NOMO-1 treated with dmso at 0.1 percent for 144 hours (cell line): ENCODE measurements around the gene KLC1.
"Not testable (repeated sequence)": the region's sequence is repeated elsewhere in the genome, so short reads cannot be mapped to it uniquely, and the experiment has no call there.

Source experiments
- DNase-seq: peaks from one replicate; lab custom pipeline; 2025; ENCODE audit not compliant: unreplicated experiment; lab: John Stamatoyannopoulos, UW

Gene KLC1

DNA sequence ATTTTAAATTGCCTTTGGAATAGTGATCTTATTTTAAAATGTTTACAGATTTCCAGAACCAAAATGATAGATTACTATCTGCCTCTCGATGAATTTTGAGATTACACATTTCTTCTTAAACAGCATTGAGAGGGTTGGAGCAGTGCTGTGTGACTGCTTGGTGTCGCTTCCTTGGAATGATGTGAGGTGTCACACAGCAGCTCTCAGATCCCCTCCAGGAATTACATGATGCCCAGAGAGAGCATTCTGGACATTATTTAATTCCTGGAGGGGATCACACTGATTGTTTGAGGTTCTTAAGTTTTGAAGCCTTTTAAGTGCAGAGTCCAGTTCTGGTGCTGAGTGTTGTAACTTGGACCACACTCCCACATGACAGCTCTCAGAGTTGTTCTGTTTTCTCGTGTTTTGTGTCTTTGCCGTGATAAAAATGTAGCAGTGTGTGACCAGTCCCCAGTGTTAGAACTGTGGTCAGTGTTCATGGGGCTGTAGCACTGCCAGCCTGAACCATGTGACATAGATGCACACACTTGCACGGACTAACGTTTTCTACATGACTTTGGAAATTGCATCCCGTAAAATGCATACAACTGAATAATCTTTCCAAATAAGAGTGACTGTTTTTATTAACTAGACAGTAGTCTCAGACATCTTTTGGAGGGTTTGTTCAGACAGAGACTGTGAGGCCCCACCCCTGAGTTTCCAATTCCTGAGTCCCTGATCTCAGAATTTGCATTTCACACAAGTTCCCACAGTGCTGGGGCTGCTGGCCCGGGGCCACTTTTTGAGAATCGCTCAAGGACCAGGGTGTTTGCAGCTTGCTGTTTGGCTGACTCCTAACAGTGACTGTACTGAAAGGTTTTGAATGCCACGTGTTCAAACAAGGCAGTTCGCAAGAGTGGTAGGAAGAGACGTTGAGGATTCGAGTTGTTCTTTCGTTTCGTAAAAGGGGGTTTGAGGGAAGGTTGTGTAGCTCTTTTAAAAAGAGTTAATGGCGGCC is 60.2 kb downstream of the KLC1 start:
- DNase-seq, result no peak

DNA sequence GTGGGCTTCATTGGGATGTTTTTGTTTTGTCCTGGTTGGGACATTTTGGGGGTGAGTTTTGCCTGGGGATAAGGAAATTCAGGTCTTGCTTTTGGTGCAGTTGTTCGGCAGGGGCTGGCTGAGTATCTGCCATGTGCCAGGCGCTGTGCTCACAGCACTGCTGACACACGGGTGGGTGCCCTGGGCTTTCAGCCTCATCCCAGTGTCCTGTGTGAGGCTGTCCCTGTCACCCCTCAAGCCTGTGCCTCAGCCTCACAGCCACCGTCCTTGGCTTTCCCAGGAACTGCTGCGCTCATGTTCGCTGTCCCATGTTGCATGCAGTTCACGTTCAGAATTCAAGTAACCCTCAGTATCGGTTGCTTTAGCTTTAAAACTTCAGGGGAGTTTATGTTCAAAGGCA is 61.3 kb downstream of the KLC1 start:
- no peak for DNase-seq

DNA sequence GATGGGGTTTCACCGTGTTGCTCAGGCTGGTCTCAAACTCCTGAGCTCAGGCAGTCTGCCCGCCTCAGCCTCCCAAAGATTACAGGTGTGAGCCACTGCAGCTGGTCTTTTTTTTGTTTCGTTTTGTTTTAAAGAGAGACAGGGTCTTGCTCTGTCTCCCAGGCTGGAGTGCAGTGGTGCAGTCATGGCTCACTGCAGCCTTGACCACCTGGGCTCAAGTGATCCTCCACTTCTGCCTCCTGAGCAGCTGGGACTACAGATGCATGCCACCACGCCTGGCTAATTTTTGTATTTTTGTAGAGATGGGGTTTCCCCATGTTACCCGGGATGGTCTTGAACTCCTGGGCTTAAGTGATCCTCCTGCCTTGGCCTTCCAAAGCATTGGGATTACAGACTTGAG is 62.6 kb downstream of the KLC1 start:
- DNase-seq, result not testable (repeated sequence)

DNA sequence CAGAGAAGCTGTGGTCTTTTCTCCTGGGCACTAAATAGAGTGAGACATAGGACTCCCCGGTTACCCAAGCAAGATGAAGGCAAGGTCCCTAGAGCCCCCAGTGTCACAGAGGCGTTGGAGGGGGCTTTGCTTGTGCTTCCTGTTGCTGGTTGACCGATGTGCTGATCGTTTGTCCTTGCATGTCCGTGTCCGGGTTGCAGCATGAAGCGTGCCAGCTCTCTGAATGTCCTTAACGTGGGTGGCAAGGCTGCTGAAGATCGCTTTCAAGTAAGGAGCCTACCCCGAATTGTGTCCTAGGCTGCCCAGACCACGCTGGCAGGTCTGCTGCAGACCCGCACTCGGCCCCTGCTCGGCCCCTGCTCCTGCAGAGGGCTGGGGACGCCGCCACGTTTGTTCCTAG is 63.1 kb downstream of the KLC1 start:
- no peak for DNase-seq

DNA sequence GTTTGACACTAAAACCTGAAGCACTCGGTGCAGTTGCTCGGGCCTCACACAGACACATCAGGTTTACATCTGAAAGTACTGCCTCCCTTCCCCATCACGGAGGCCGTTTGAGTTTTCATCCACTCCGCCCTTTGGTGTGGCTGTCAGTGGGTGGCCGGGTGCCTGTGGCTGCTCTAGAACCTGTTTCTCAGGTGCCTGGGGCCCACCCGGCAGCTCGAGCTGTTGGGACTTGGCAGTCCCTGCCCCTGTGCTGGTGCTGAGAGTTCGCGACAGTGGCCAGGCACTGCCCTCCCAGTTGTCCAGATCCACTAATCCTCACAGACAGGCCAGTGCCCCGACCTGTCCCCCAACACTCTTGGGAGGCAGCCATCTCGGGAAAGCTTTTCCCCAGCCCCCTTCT is 63.9 kb downstream of the KLC1 start:
- DNase-seq, result no peak

DNA sequence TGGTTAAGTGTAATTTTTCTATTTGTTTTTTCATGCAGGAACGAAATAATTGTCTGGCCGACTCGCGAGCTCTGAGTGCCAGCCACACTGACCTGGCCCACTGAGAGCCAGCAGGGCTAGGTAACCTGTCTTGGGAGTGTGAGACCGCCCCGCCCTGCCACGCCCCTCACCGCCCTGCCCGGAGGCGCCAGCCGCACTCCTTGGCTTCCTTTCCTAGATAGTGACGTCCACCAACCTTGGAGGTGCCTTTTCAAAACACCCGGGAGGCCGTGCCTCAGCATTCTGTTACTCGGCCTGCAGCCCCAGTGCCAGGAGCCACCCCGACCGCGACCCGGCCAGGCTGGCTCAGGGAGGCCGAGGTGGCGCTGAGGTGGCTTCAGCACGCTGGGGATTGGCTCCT is 64.5 kb downstream of the KLC1 start:
- no peak for DNase-seq

DNA sequence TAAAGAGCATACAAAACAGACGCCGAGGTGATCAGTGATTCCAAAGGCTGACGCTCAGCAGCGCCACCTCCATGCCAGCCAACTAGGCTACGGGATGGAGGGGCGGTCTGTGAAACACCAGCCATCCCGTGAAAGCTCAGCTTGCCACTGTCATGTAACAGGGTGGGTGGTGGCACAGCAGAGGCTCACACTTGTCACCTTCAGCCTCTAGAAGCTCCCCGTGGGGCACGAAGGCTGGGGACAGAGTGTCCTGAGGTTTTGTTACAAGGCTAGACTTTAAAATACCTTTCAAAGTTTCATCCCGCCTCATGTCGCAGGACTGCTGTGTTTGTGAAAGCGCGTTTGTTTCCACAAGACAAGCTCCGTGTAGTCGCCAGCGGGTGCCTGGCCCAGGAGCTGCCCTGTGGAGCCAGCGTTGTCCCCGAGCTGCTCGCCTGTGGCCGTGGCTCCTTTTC is 65.6 kb downstream of the KLC1 start:
- no peak for DNase-seq

DNA sequence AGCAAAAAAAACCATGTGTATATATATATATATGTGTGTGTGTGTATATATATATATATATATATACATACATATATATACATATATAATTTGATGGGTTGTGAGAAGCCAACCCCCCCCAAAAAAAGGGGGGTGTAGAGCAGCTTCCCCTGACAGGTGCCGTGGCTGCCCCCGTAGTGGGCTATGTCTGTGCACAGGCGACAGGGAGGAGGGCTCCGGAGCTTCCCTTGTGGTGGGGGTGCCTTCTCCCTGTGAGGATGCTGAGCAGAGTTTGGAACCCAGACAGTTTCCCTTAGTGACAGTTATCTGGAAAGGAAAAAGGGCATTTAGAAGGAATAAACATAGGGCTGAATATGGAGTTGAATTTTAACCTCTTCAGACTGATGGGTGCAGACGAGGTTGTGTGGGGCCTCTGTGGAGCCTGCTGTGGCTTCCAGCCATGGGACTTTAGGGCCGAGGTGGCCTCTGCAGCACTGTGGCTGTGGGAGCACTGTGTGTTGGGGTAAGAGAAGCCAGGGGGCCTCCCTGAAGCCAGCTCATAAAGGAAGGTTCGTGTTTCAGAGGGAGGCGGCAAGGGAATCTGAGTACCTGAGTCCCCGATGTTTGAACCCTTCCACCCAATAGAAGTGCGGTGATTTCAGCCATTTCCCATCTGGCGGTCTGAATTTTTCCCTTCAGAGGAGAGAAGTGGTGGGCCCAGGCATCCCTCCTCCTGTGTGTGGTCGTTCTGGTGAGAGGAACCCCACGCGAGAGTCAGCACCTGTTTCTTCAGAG is 66.5 kb downstream of the KLC1 start:
- no peak for DNase-seq

DNA sequence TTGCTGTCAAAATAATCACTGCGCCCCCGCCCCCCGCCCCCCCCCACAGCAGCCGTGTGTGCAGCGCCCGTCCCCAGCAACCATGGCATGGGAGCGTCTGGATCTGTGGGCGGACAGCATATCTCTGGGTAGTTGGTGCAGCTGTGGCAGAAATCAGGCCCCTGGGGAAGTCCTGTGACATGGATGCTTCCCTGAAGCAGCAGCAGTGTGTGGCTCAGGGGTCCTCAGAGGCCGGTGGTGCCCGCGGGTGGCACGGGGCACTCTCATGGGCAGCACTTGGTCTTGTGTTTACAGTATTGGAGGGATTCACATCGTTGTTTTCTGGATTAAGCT is 67.0 kb downstream of the KLC1 start:
- no peak for DNase-seq

DNA sequence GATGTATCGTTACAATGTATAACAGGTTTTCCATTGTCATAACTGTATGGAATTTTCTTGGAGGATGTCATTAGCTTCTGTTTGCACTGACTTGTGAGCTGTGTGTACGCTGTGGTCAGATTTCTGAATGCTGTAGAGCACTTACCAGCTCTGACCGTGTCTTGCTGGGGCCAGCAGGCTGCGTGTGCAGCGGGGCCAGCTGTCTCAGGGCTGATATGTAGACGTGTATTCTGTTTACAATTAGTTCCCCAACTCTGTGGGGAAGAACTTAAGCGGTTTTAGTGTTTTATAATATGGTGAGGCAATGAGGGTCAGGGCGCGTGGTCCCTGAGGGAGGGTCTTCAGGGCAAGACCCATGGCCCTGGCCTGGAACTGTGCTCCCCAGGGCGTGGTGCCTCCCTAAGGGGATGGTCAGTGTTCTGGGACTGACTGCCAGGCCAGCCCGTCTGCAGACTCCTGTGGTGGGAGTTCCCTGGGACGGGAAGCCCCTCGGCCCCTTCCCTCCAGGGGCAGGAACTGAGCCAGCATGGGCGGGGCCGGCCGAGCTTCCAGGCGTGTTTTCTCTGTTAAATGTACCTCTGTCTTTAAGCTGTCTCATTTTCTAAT is 67.6 kb downstream of the KLC1 start:
- DNase-seq, result no peak

DNA sequence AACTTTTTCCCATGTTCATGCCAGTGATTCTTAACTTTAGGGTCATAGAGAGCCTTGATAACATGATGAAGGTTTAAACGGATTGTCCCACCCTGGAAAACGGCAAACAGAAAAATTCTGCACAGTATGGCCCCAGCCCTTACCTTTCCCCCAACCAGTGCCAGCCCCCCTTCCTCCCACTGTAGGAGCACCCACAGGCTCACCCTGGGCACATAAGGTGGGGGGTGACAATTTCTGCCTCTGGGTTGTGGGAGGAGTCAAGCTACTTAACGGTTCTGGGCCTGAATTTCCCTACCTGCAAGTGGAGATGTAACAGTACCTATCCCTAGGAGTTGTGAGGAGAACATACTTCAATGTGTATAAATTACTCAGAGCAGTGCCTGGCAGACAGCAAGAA is 68.2 kb downstream of the KLC1 start:
- DNase-seq, result no peak

DNA sequence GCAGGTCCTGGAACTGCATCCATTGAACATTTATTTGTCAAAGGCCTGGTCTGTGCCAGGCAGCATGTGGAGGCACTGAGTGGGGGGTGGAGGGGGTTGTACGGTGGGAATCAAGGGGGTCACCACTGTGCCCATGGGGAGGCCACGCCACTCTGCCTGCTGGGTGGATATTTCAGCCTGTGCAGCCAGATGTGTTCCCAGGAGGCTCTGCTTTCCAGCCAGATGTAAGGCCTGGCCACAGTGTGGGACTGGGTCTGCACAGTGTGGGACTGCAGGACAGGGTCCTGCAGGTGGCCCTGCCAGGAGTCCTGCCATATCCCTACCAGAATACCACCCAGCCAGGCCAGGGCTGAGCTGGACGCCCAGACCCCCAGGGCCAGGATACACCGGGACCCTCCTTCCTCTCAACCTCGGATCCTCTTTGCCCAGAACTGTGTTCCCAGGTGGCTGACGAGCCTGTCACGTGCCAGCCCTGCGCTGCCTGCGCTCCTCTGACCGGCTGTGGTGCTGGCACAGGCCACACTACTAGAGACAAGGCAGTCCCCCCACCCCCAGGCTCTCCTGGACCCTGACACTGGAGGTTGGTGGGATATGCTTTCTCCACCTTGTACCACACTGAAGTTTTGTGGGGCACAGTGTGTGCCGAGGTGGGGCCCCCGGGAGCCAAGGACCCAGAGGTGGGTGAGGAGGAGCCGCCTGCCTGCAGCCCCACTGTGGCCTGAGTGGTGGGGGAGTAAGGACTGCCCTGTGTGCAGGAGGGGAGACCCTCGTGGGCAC is 68.8 kb downstream of the KLC1 start:
- no peak for DNase-seq

DNA sequence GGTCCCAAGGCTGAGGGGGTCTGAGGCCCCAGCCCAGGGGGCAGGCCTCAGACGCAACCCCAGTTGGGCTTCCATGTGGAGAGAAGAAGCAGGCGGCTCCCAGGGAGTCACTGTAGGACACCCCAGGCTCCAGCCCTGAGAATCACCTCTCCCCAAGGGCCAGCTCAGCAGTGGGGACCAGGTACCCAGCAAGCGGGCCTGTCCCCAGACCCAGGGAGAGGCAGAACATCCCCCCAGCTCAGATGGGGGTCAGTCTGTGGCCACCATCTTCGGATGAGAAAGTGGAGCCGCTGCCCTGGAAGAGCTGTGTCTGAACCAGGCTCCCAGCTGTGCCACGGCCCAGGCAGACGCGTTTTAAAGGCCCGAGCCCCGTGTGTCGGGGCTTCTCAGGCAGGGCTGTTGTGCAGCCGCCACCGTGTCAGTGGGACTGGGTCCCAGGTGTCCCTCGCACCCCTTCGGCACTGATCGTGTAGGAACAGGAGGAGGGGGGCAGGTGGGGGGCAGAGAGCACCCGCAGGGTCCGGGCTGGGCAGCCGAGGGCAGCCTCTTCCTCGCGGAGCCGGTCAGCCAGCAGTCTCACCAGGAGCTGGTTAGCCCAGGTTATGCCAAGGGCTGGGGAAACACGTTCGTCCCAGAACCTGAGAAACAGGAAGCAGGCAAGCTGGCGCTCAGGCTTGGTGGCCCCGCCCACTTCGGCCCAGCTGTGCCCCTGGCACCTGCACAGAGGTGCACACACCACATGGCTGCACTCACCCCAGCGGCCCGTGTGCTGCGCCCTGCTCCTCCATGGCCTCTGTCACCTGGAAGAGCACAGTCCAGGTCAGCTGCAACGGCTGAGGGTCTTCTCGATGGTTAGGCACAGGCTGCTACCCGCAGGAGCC is 69.6 kb downstream of the KLC1 start:
- no peak for DNase-seq

DNA sequence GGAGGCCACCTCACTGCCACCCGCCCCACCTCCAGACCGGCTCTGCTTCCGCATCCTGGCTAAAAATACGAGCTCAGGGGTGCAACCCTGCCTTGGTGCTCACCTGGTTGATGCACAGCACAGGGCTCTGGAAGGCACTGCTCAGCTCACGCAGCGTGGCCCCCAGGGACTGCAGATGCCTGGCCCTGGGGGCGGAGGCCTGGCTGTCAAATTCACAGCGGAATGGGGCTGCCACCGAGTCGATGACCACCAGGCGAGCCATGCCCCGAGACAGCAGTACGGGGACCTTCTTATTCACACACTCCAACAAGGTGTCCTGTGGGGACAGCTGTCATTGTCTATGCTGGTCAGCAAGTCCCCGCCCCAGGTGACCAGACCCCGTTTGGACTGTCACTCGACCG is 70.2 kb downstream of the KLC1 start:
- no peak for DNase-seq

DNA sequence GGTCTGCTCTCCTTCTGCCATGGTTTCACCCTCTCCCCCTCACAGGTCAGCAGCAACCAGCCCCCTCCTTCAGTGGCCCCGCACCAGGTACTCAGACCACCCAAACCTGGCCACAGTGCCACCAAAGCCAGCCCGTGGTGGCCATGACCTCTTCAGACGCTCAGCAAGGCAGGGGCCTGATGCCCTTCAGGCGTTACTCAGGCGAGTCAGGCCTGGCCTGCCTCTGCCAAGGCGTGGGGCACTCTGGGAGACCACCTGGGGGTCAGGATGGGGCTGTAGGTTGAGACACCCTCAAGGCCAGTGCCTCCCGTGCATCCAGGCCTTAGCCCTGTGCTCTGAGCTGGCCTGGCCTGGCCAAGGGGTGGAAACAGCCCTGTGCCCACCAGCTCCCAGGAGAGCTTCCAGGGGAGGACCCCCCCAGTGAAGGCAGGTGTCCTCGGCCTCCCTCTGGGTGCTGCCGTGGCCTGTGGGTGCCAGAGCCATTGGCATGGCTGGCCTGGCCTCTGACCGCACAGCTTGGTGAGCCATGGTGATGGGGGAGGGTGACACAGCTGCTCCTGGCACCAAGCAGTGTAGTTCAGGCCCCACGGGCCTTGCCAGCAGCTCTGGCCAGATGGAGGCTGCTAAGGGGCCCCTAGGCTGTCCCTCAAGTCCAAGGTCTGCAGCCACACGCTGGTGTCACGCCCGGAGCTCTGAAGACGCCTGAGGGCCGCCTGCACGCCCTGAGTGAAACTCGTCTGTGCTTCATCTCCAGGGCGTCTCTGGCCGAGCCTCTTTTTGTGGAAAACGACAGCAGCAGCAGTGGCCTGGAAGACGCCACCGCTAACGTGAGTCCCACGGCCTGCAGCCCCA is 71.1 kb downstream of the KLC1 start:
- no peak for DNase-seq

DNA sequence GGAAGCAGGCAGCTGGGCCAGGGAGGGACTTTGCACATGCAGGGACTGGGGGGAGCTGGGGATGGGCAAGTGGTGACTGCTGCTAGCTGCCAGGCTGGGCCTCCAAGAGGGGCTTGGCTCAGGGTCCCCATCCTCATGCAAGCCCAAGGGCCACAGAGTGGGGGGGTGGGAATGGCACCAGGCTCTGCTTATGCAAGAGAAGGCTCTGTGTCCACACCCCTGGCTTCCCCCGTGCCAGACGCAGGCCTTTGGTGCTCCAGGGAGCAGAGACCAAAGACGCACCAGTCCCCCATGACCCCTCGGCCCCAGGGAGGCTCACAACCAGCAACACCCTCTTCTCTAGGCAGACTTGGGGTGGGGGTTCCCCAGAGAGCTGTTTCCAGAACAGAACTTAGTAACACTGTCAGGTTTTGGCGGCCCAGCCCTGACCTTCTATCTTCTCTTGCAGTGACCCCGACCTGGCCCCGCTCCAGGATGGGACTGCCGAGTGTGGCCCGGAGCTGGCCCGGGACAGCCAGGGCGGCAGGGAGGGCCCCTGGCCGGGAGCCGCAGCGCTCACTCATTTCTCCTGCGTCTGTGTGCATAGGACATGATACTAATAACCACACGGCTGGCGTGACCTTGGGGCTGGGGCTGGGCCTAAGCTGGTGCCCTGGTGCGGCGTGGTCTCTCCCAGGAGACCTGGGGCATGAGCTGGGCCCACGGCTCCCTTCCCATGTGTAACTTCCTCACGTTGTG is 71.9 kb downstream of the KLC1 start:
- DNase-seq, result no peak

DNA sequence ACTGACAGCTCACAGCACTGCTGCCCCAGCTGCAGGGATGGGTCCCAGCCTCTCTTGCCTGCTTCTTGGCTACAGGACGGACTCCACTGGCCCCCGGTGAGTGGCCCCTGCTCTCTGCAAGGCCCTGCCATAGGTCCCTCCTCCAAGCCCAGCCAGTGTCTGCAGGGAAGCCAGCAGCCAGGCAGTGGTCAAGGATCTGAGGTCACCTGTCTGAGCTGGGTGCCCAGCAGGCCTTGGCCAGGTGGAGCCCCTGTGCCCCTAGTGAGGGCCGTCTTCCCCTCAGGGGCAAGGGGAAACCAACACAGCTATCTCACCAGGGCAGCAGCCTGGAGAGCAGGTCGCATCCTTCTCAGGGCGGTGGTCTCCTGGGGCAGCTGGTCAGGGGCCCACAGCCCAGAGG is 73.1 kb downstream of the KLC1 start:
- no peak for DNase-seq
